Airway epithelial cell (primary cell): Measurements from ENCODE around the gene EIF4E3. TPM values are rescaled to one million over a fixed set of nuclear protein-coding genes. Genes with fewer than 3 reads are reported as not detected.

Source experiments
- total RNA-seq: library from RNA; depleted of rRNA; stranded (reverse); fragments of >200 nt; gene quantifications from 2 replicates; pipeline ENCODE4 v1.2.3, GENCODE V29; 2015

EIF4E3 gene
- 2.2 and 6.0 TPM in 2 replicates for total RNA-seq

GRCh38 chr3:71725271-71725991 lies at the start of gene EIF4E3:
EIF4E3 (minus strand) TSS chr3:71725402; CDS start chr3:71725367, 35 bp downstream.

GRCh38 chr3:71753701-71754609 lies 28.8 kb upstream of the EIF4E3 start, which contains the start of gene GPR27:
GPR27 (plus strand) TSS chr3:71753855; CDS start chr3:71754050, 195 bp downstream.

Other genes with a start within 250 kb of the EIF4E3 start
- gene FOXP1, start 141.7 kb downstream of the EIF4E3 start, total RNA-seq: 11.5 and 22.8 TPM in 2 replicates
- 0.19 and 0.63 TPM in 2 replicates for gene GPR27, start 28.5 kb upstream of the EIF4E3 start, total RNA-seq
- gene PROK2, start 59.7 kb upstream of the EIF4E3 start, total RNA-seq: not detected in 2 replicates